Fibroblast of gingiva (primary cell): ENCODE data around the gene COMMD2.

Source experiments
- DNase-seq: peaks from one replicate; pipeline ENCODE4 v3.0.0-alpha.2; 2011; ENCODE audit warnings: low read depth

COMMD2 gene

GRCh38 chr3:149752051-149752787 is at the start of gene COMMD2:
Gene COMMD2, minus strand, starts transcription at chr3:149752489. Its CDS starts 45 bp downstream, at chr3:149752444.
- DNase-seq = peak; percentile 80

- DNase-seq = no peak
These were observed 49.4 kb upstream of the COMMD2 start for GRCh38 chr3:149801639-149802038.

- DNase-seq = no peak
These were observed 48.9 kb upstream of the COMMD2 start for GRCh38 chr3:149801195-149801594.

- DNase-seq = no peak
These were observed 48.4 kb upstream of the COMMD2 start for GRCh38 chr3:149800693-149801092.

GRCh38 chr3:149796026-149796425 is 43.7 kb upstream of the COMMD2 start:
- no peak for DNase-seq

GRCh38 chr3:149792452-149793270 is 40.4 kb upstream of the COMMD2 start, which contains the start of gene ANKUB1:
Gene ANKUB1, minus strand, starts transcription at chr3:149792554. Its CDS starts 188 bp downstream, at chr3:149792366.
- DNase-seq = no peak

- DNase-seq = no peak
These were observed 38.4 kb upstream of the COMMD2 start for GRCh38 chr3:149790698-149791097.

- DNase-seq = no peak
These were observed 38.0 kb upstream of the COMMD2 start for GRCh38 chr3:149790268-149790667.

GRCh38 chr3:149784064-149784704 is 31.9 kb upstream of the COMMD2 start:
- DNase-seq = no peak

GRCh38 chr3:149783576-149783975 is 31.3 kb upstream of the COMMD2 start:
- DNase-seq = peak; percentile 54

GRCh38 chr3:149781741-149782140 is 29.5 kb upstream of the COMMD2 start:
- no peak for DNase-seq

- no peak for DNase-seq
These were observed 28.9 kb upstream of the COMMD2 start for GRCh38 chr3:149781211-149781610.

- no peak for DNase-seq
These were observed 25.3 kb upstream of the COMMD2 start for GRCh38 chr3:149777414-149778214.

GRCh38 chr3:149776170-149776569 is 23.9 kb upstream of the COMMD2 start:
- no peak for DNase-seq

GRCh38 chr3:149772861-149773260 is 20.6 kb upstream of the COMMD2 start:
- no peak for DNase-seq

- DNase-seq = peak; percentile 7
These were observed 19.5 kb upstream of the COMMD2 start for GRCh38 chr3:149771652-149772271.

- no peak for DNase-seq
These were observed 18.0 kb upstream of the COMMD2 start for GRCh38 chr3:149770246-149770645.

GRCh38 chr3:149768704-149769103 is 16.4 kb upstream of the COMMD2 start:
- DNase-seq = no peak

GRCh38 chr3:149767720-149768119 is 15.4 kb upstream of the COMMD2 start:
- DNase-seq = no peak

GRCh38 chr3:149765762-149766334 is 13.6 kb upstream of the COMMD2 start:
- DNase-seq = peak; percentile 26

GRCh38 chr3:149764302-149764701 is 12.0 kb upstream of the COMMD2 start:
- DNase-seq = no peak
